ENCODE data around the gene STMN3. TPM values are rescaled to one million over a fixed set of nuclear protein-coding genes. Genes with fewer than 3 reads are reported as not detected.

Gene STMN3
- total and polyA plus RNA-seq, 2 donors from 2014 or later: 20.6 to 84.9 TPM

DNA sequence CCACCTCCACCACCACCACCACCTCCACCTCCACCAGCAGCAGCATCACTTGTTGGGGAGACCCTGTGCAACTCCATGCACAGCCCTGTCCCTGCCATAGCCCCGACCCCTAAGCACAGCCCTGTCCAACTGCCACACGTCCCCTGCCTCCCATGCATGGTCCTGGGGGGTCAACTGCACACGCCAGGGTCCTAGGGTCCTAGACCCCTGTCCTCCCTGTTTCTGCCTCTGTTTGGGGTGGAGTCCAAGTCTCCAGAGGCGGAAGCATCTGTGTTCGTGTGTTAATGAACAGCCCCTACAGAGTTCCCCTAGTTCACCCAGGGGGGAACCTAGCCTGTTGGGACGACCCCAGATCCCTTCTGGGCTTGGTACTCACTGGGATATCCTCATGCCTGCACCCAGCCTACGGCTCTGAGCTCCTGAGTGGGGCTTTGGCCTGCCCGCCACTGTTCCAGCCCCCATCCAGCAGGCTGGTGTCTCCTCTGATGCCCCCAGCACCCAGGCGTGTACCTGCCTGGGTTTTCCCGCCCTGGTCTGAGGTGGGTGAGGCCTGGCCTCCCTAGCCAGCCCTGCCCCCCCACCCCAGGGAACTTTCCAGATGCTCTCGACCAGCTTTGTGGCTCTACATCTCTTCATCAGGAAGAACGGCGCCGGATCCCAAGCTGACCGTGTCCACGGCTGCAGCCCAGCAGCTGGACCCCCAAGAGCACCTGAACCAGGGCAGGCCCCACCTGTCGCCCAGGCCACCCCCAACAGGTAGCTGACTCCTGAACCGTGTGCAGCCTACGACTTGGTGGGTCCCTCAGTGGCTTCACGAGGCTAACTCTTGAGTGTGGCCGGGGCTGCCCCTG is 40.7 kb upstream of the STMN3 start:
- H3K27me3 ChIP-seq (ENCODE audit: control insufficient read depth, insufficient read depth, low read length): no peaks in the 10 kb centered on the region
- H3K4me3 ChIP-seq (ENCODE audit: low read length in 3 of 3): no peak overlapping the region
- no peaks in the 10 kb centered on the region for H3K36me3 ChIP-seq (ENCODE audit: control insufficient read depth in 2 of 3, insufficient read depth in 3 of 3, low read length in 3 of 3)
- DNase-seq (peak in 2 of 5 donors; percentile 38 to 64), FAIRE-seq (no peak)
- no peak overlapping the region for H3K9ac ChIP-seq (ENCODE audit: low read length in 3 of 3)
- no peak overlapping the region for H3K27ac ChIP-seq (ENCODE audit: low read depth in 2 of 2, low read length in 2 of 2)
- H3K9me3 ChIP-seq (ENCODE audit: control insufficient read depth in 2 of 3, insufficient read depth in 1 of 3, low read length in 3 of 3): no peaks in the 10 kb centered on the region
- TF ChIP-seq CTCF (IDR thresholded peaks at IDR 0.05; ENCODE audit: borderline replicate concordance, extremely low read depth, insufficient read depth): no peak
- peaks cover 0 to 14% (median 0%) of the 10 kb centered on the region in 3 donors for H3K4me1 ChIP-seq (ENCODE audit: control insufficient read depth in 2 of 3, insufficient read depth in 2 of 3, low read depth in 1 of 3, low read length in 3 of 3)
- intact Hi-C loops (cut with DNase I): no loop called here

- FAIRE-seq (no peak), DNase-seq (peak in 2 of 5 donors; percentile 30 to 85)
- Histone ChIP-seq H3K4me1 (ENCODE audit: control insufficient read depth in 2 of 3, insufficient read depth in 2 of 3, low read depth in 1 of 3, low read length in 3 of 3) (peaks cover 0 to 16% (median 0%) of the 10 kb centered on the region in 3 donors), H3K36me3 (ENCODE audit: control insufficient read depth in 2 of 3, insufficient read depth in 3 of 3, low read length in 3 of 3) (no peaks in the 10 kb centered on the region), H3K9me3 (ENCODE audit: control insufficient read depth in 2 of 3, insufficient read depth in 1 of 3, low read length in 3 of 3) (no peaks in the 10 kb centered on the region), H3K27me3 (ENCODE audit: control insufficient read depth, insufficient read depth, low read length) (no peaks in the 10 kb centered on the region), H3K9ac (ENCODE audit: low read length in 3 of 3) (no peak overlapping the region), H3K27ac (ENCODE audit: low read depth in 2 of 2, low read length in 2 of 2) (no peak overlapping the region), H3K4me3 (ENCODE audit: low read length in 3 of 3) (no peak overlapping the region)
- intact Hi-C loops (cut with DNase I): no loop called here
- TF ChIP-seq CTCF (IDR thresholded peaks at IDR 0.05; ENCODE audit: borderline replicate concordance, extremely low read depth, insufficient read depth): no peak
Measured at GRCh38 chr20:63693083-63693732, 40.0 kb upstream of the STMN3 start.

DNA sequence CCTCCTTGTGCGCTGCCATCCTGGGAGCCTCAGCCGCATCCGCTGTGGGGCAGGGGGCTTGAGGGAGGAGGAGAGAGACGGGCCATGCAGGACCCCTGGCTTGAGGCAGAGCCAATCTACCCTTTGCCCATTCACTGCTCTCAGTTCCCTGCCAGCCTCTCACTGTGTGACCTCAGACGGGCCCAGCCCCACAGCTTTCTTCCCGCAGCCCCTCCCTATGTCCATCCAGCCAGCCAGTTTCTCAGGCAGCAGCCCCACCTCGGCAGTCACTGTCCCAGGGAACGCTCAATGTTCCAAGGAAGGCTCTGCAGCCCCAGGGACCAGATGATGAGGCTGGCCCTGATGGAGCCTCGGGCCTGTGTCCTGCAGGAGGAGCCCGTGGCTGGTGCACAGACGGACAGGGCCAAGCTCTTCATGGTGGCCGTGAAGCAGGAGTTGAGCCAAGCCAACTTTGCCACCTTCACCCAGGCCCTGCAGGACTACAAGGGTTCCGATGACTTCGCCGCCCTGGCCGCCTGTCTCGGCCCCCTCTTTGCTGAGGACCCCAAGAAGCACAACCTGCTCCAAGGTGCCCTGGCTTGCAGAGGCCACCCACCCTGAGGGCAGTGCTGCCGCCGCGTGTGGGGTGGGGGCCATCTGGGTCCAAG is 39.3 kb upstream of the STMN3 start:
- Histone ChIP-seq H3K27me3 (ENCODE audit: control insufficient read depth, insufficient read depth, low read length) (no peaks in the 10 kb centered on the region), H3K4me3 (ENCODE audit: low read length in 3 of 3) (no peak overlapping the region), H3K4me1 (ENCODE audit: control insufficient read depth in 2 of 3, insufficient read depth in 2 of 3, low read depth in 1 of 3, low read length in 3 of 3) (peaks cover 0 to 15% (median 0%) of the 10 kb centered on the region in 3 donors), H3K9ac (ENCODE audit: low read length in 3 of 3) (no peak overlapping the region), H3K9me3 (ENCODE audit: control insufficient read depth in 2 of 3, insufficient read depth in 1 of 3, low read length in 3 of 3) (no peaks in the 10 kb centered on the region), H3K36me3 (ENCODE audit: control insufficient read depth in 2 of 3, insufficient read depth in 3 of 3, low read length in 3 of 3) (no peaks in the 10 kb centered on the region), H3K27ac (ENCODE audit: low read depth in 2 of 2, low read length in 2 of 2) (no peak overlapping the region)
- intact Hi-C loops (cut with DNase I): no loop called here
- no peak for TF ChIP-seq CTCF (IDR thresholded peaks at IDR 0.05; ENCODE audit: borderline replicate concordance, extremely low read depth, insufficient read depth)
- DNase-seq (peak in 2 of 5 donors; percentile 32 to 73), FAIRE-seq (no peak)

Data from kidney (tissue), 14 donors.